Measurements from ENCODE around the gene FSD2.

Gene FSD2

GRCh38 chr15:82843566-82843965, 37.7 kb upstream of the FSD2 start:
- Histone ChIP-seq H3K4me1 (ENCODE audit: control insufficient read depth in 2 of 2, insufficient read depth in 1 of 2, low read depth in 1 of 2, low read length in 2 of 2) (no peaks in the 10 kb centered on the region), H2AFZ (ENCODE audit: low read length) (no peak overlapping the region), H2BK5ac (ENCODE audit: low read length) (no peak overlapping the region), H3K14ac (ENCODE audit: low read length) (no peak overlapping the region), H2BK12ac (ENCODE audit: low read length) (no peak overlapping the region), H3K4me3 (ENCODE audit: low read length in 2 of 2) (no peak overlapping the region), H3K9me3 (replicated peaks in 1 of 2; ENCODE audit: control insufficient read depth in 2 of 2, insufficient read depth in 1 of 2, low read depth in 1 of 2, low read length in 2 of 2) (peaks cover 2 to 5% of the 10 kb centered on the region in 2 donors), H3K79me1 (ENCODE audit: low read depth, low read length) (no peaks in the 10 kb centered on the region), H3K36me3 (replicated peaks in 1 of 2; ENCODE audit: control insufficient read depth in 2 of 2, insufficient read depth in 2 of 2, low read length in 2 of 2) (peaks cover 0 to 2% of the 10 kb centered on the region in 2 donors), H4K91ac (ENCODE audit: low read depth, low read length, poor library complexity) (no peak overlapping the region), H4K8ac (ENCODE audit: low read depth, low read length) (no peak overlapping the region), H3K27ac (replicated peaks; ENCODE audit: low read length) (no peak overlapping the region), H3K4me2 (ENCODE audit: insufficient read depth, low read length, poor library complexity, severe bottlenecking) (no peak overlapping the region), H2BK15ac (ENCODE audit: low read length) (no peak overlapping the region), H3K23ac (ENCODE audit: low read depth, low read length, poor library complexity) (no peak overlapping the region), H3K27me3 (ENCODE audit: control insufficient read depth in 3 of 3, insufficient read depth in 3 of 3, low read depth in 1 of 3, low read length in 3 of 3) (peaks cover 0 to 2% (median 0%) of the 10 kb centered on the region in 3 experiments), H2AK5ac (ENCODE audit: low read depth, low read length) (no peak overlapping the region), H3K4ac (ENCODE audit: low read length) (no peak overlapping the region), H3K18ac (ENCODE audit: low read length) (no peak overlapping the region), H2BK120ac (ENCODE audit: low read depth, low read length) (no peak overlapping the region), H3K9ac (ENCODE audit: low read depth, low read length, poor library complexity) (no peak overlapping the region)
- WGBS, 2 donors (ENCODE audit: extremely low coverage in 2 of 2, insufficient read length in 2 of 2, insufficient replicate concordance in 1 of 2), result no CpG with 5 or more reads among the region's 3 CpGs
- DNase-seq (ENCODE audit: low spot score), result no peak

- H2BK12ac ChIP-seq (ENCODE audit: low read length), result no peak overlapping the region
- H2BK120ac ChIP-seq (ENCODE audit: low read depth, low read length), result no peak overlapping the region
- H3K9me3 ChIP-seq (replicated peaks in 1 of 2; ENCODE audit: control insufficient read depth in 2 of 2, insufficient read depth in 1 of 2, low read depth in 1 of 2, low read length in 2 of 2), result peaks cover 2 to 10% of the 10 kb centered on the region in 2 donors
- H3K4me1 ChIP-seq (ENCODE audit: control insufficient read depth in 2 of 2, insufficient read depth in 1 of 2, low read depth in 1 of 2, low read length in 2 of 2), result no peaks in the 10 kb centered on the region
- no peak overlapping the region for H3K4me2 ChIP-seq (ENCODE audit: insufficient read depth, low read length, poor library complexity, severe bottlenecking)
- H2BK15ac ChIP-seq (ENCODE audit: low read length), result no peak overlapping the region
- H2AFZ ChIP-seq (ENCODE audit: low read length), result no peak overlapping the region
- no peak overlapping the region for H3K14ac ChIP-seq (ENCODE audit: low read length)
- no peak overlapping the region for H3K4me3 ChIP-seq (ENCODE audit: low read length in 2 of 2)
- no peak overlapping the region for H3K9ac ChIP-seq (ENCODE audit: low read depth, low read length, poor library complexity)
- no peak for DNase-seq (ENCODE audit: low spot score)
- H4K8ac ChIP-seq (ENCODE audit: low read depth, low read length), result no peak overlapping the region
- H2BK5ac ChIP-seq (ENCODE audit: low read length), result no peak overlapping the region
- no peak overlapping the region for H3K4ac ChIP-seq (ENCODE audit: low read length)
- peaks cover 11 to 30% of the 10 kb centered on the region in 2 donors for H3K36me3 ChIP-seq (replicated peaks in 1 of 2; ENCODE audit: control insufficient read depth in 2 of 2, insufficient read depth in 2 of 2, low read length in 2 of 2)
- H4K91ac ChIP-seq (ENCODE audit: low read depth, low read length, poor library complexity), result no peak overlapping the region
- no peak overlapping the region for H2AK5ac ChIP-seq (ENCODE audit: low read depth, low read length)
- H3K18ac ChIP-seq (ENCODE audit: low read length), result no peak overlapping the region
- H3K27ac ChIP-seq (replicated peaks; ENCODE audit: low read length), result no peak overlapping the region
- H3K23ac ChIP-seq (ENCODE audit: low read depth, low read length, poor library complexity), result no peak overlapping the region
- H3K79me1 ChIP-seq (ENCODE audit: low read depth, low read length), result no peaks in the 10 kb centered on the region
- no CpG with 5 or more reads among the region's 4 CpGs for WGBS, 2 donors (ENCODE audit: extremely low coverage in 2 of 2, insufficient read length in 2 of 2, insufficient replicate concordance in 1 of 2)
- peaks cover 0 to 2% (median 0%) of the 10 kb centered on the region in 3 experiments for H3K27me3 ChIP-seq (ENCODE audit: control insufficient read depth in 3 of 3, insufficient read depth in 3 of 3, low read depth in 1 of 3, low read length in 3 of 3)
Observed at GRCh38 chr15:82840166-82840565, 34.3 kb upstream of the FSD2 start.

DNA sequence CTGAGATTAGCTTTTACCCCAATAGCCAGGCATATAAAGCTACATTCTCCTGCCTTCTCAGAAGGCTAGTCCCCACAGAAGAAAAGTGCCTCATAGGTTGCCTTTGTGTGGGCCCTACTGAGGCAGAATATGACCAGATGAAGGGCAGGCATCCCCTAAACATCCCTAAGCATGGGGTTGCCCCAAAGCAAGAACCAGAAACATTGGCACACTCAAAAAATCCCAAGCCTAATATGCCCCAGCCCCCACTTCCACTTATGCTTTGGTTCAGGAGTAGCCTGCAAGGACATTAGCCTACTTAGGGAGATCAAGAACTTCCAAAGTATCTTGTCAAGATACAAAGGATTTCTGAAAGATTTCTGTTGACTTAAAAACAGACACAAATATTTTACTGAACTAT, 33.3 kb upstream of the FSD2 start:
- Histone ChIP-seq H2BK15ac (ENCODE audit: low read length) (no peak overlapping the region), H3K14ac (ENCODE audit: low read length) (no peak overlapping the region), H3K4me1 (ENCODE audit: control insufficient read depth in 2 of 2, insufficient read depth in 1 of 2, low read depth in 1 of 2, low read length in 2 of 2) (no peaks in the 10 kb centered on the region), H3K9me3 (replicated peaks in 1 of 2; ENCODE audit: control insufficient read depth in 2 of 2, insufficient read depth in 1 of 2, low read depth in 1 of 2, low read length in 2 of 2) (peaks cover 2 to 10% of the 10 kb centered on the region in 2 donors), H3K4ac (ENCODE audit: low read length) (no peak overlapping the region), H3K36me3 (replicated peaks in 1 of 2; ENCODE audit: control insufficient read depth in 2 of 2, insufficient read depth in 2 of 2, low read length in 2 of 2) (peaks cover 13 to 38% of the 10 kb centered on the region in 2 donors), H3K4me3 (ENCODE audit: low read length in 2 of 2) (no peak overlapping the region), H2AK5ac (ENCODE audit: low read depth, low read length) (no peak overlapping the region), H2BK12ac (ENCODE audit: low read length) (no peak overlapping the region), H3K27ac (replicated peaks; ENCODE audit: low read length) (no peak overlapping the region), H4K8ac (ENCODE audit: low read depth, low read length) (no peak overlapping the region), H3K4me2 (ENCODE audit: insufficient read depth, low read length, poor library complexity, severe bottlenecking) (no peak overlapping the region), H2BK120ac (ENCODE audit: low read depth, low read length) (no peak overlapping the region), H3K18ac (ENCODE audit: low read length) (no peak overlapping the region), H3K27me3 (ENCODE audit: control insufficient read depth in 3 of 3, insufficient read depth in 3 of 3, low read depth in 1 of 3, low read length in 3 of 3) (peaks cover 0 to 2% (median 0%) of the 10 kb centered on the region in 3 experiments), H3K9ac (ENCODE audit: low read depth, low read length, poor library complexity) (no peak overlapping the region), H2BK5ac (ENCODE audit: low read length) (no peak overlapping the region), H3K23ac (ENCODE audit: low read depth, low read length, poor library complexity) (no peak overlapping the region), H4K91ac (ENCODE audit: low read depth, low read length, poor library complexity) (no peak overlapping the region), H3K79me1 (ENCODE audit: low read depth, low read length) (no peaks in the 10 kb centered on the region), H2AFZ (ENCODE audit: low read length) (no peak overlapping the region)
- no peak for DNase-seq (ENCODE audit: low spot score)

DNA sequence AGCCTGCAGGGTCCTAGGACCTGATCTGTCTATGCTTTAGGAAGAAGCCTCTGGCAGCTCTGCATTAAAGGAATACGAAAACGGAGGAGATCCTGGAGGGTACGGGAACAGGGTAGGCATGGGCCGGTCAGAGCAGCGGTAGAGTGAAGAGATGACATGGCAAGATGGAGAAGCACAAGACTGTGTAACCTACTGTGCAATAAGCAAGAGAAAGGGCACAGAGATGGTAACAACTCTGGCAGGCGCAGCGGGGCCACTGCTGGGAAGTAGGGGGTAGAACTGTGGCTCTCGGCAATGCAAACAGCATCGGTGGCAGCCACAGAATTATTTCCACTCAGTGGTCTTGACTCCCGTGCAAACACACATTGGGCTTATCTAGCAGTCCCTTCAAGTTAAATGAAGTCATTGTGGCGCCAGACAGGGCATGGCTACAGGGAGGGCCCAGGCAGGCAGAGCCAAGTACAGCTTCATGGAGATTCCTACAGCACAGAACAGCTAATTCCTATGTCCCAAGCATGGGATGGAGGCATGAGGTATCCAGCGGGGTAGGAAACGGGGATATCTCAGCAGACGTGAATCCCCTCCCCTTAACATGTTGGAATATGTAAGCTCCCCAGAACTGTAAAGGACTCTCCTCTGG, 32.3 kb upstream of the FSD2 start:
- H2BK5ac ChIP-seq (ENCODE audit: low read length), result no peak overlapping the region
- no peaks in the 10 kb centered on the region for H3K27me3 ChIP-seq (ENCODE audit: control insufficient read depth in 3 of 3, insufficient read depth in 3 of 3, low read depth in 1 of 3, low read length in 3 of 3)
- H3K18ac ChIP-seq (ENCODE audit: low read length), result no peak overlapping the region
- H4K8ac ChIP-seq (ENCODE audit: low read depth, low read length), result no peak overlapping the region
- WGBS, 2 donors (ENCODE audit: extremely low coverage in 2 of 2, insufficient read length in 2 of 2, insufficient replicate concordance in 1 of 2), result no CpG with 5 or more reads among the region's 14 CpGs
- no peak overlapping the region for H2BK12ac ChIP-seq (ENCODE audit: low read length)
- no peak overlapping the region for H2AK5ac ChIP-seq (ENCODE audit: low read depth, low read length)
- H2BK15ac ChIP-seq (ENCODE audit: low read length), result no peak overlapping the region
- H3K4me1 ChIP-seq (ENCODE audit: control insufficient read depth in 2 of 2, insufficient read depth in 1 of 2, low read depth in 1 of 2, low read length in 2 of 2), result no peaks in the 10 kb centered on the region
- no peak overlapping the region for H3K9ac ChIP-seq (ENCODE audit: low read depth, low read length, poor library complexity)
- no peak overlapping the region for H2BK120ac ChIP-seq (ENCODE audit: low read depth, low read length)
- H4K91ac ChIP-seq (ENCODE audit: low read depth, low read length, poor library complexity), result no peak overlapping the region
- no peaks in the 10 kb centered on the region for H3K79me1 ChIP-seq (ENCODE audit: low read depth, low read length)
- no peak overlapping the region for H3K4ac ChIP-seq (ENCODE audit: low read length)
- H3K4me3 ChIP-seq (ENCODE audit: low read length in 2 of 2), result no peak overlapping the region
- peaks cover 0 to 5% of the 10 kb centered on the region in 2 donors for H3K9me3 ChIP-seq (replicated peaks in 1 of 2; ENCODE audit: control insufficient read depth in 2 of 2, insufficient read depth in 1 of 2, low read depth in 1 of 2, low read length in 2 of 2)
- H3K23ac ChIP-seq (ENCODE audit: low read depth, low read length, poor library complexity), result no peak overlapping the region
- no peak overlapping the region for H2AFZ ChIP-seq (ENCODE audit: low read length)
- DNase-seq (ENCODE audit: low spot score), result no peak
- no peak overlapping the region for H3K27ac ChIP-seq (replicated peaks; ENCODE audit: low read length)
- H3K14ac ChIP-seq (ENCODE audit: low read length), result no peak overlapping the region
- H3K4me2 ChIP-seq (ENCODE audit: insufficient read depth, low read length, poor library complexity, severe bottlenecking), result no peak overlapping the region
- H3K36me3 ChIP-seq (replicated peaks in 1 of 2; ENCODE audit: control insufficient read depth in 2 of 2, insufficient read depth in 2 of 2, low read length in 2 of 2), result peaks cover 17 to 44% of the 10 kb centered on the region in 2 donors
